GM10266 (cell line): Measurements from ENCODE around the gene TMEM169.

Experiments
- DNase-seq: peaks from one replicate; pipeline ENCODE4 v3.0.0; 2012; ENCODE audit errors: extremely low spot score
- CTCF ChIP-seq: IDR thresholded peaks from 2 replicates; pipeline ENCODE4 v1.5.1; 2012; ENCODE audit warnings: mild to moderate bottlenecking, low read depth; ENCODE audit not compliant: control insufficient read depth, insufficient read depth; ENCODE audit errors: missing control alignments

TMEM169 gene

GRCh38 chr2:216104691-216105090 is 23.0 kb downstream of the TMEM169 start:
- no peak for TF ChIP-seq CTCF
- no peak for DNase-seq

GRCh38 chr2:216107320-216107719 is 25.6 kb downstream of the TMEM169 start:
- TF ChIP-seq CTCF, result no peak
- DNase-seq, result no peak

GRCh38 chr2:216107760-216108159 is 26.0 kb downstream of the TMEM169 start:
- TF ChIP-seq CTCF, result no peak
- no peak for DNase-seq

- TF ChIP-seq CTCF, result no peak
- no peak for DNase-seq
These were observed 26.7 kb downstream of the TMEM169 start for GRCh38 chr2:216108310-216108966.

GRCh38 chr2:216108967-216109921 is 27.5 kb downstream of the TMEM169 start, which contains the start of gene XRCC5:
XRCC5 (plus strand) TSS chr2:216109348; CDS start chr2:216109437, 89 bp downstream.
- peak; percentile 85 for DNase-seq
- no peak for TF ChIP-seq CTCF

- DNase-seq, result no peak
- peak; percentile 51 for TF ChIP-seq CTCF
These were observed 28.4 kb downstream of the TMEM169 start for GRCh38 chr2:216109962-216110614.
